ENCODE results near the gene ADSS1.

The ADSS1 gene

DNA sequence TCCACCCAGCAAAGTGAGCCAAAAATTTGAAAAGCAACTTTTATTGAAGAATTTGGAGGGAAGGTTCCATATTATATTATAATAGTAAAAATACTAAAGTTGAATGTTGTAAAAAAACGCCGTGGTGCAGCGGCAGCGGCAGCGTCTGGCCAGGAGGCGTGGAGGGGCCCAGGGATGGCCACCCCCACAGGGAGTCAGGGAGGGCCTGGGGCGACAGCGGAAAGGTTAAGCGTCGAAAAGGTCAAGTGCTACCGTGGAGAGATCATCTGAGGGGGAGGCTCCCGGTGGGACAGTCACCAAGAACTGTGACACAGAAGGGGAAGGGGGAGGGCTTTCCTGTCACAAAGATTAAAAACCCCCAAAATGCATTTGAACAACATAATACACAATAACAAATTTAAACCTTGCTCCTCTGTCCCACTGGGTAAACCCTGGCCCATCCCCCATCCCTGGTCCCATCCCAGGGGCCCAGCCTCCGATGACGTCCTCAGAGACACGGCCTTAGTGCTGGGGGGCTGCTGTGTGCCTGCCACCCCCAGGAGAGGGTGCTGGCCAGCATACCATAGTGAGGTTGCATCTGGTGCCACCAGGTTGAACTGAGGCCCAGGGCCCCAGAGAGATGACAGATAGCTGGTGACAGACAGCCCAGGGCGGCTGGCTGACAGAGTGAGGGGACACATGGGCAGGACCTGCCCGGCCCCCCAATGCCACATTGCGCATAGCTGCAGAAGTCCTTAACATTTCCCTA lies 45.5 kb downstream of the ADSS1 start:
- no peak for DNase-seq (ENCODE audit: low read depth)

- DNase-seq (ENCODE audit: low read depth) = no peak
Observed at GRCh38 chr14:104770072-104770579, 46.1 kb downstream of the ADSS1 start.

DNA sequence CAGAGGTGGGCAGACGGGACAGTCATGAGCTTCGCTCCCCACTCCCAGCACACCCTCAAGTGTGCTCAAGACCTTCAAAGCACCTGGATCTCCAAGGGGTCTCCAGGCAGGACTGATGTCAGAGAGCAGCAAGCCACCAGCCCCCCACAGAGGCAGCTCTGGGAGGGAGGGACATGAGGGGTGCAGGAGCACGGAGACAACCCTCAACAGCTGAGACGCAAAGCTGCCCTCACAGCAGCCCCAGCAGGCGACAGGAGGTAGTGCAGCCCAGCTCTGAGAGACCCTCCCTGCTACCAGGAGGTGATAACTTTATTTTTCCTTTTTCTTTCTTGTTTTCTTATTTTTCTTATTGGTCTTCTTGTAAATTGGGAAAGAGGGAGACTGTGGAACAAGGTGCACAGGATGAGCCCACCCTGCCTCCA lies 46.8 kb downstream of the ADSS1 start:
- no peak for DNase-seq (ENCODE audit: low read depth)

DNA sequence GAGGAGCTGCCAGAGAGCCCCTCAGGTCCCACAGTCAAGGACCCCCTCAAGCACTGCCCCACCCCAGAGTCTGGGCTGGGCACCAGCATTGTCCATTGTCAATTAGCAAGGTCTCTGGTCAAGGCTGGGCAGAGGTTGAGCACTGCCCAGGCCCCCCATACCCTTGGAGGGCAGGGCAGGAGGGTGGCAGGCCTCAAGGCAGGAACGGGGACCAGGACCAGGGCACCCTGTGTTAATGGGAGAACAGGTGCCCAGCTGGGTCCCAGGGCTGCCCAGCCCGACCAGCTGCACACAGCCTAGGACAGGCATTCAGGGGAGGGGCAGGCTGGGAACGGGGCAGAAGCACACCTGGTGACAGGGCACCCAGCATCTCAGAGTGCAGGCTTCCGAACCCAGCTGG lies 47.3 kb downstream of the ADSS1 start:
- DNase-seq (ENCODE audit: low read depth) = no peak

- DNase-seq (ENCODE audit: low read depth) = no peak
Observed at GRCh38 chr14:104771918-104772706, 48.1 kb downstream of the ADSS1 start.

DNA sequence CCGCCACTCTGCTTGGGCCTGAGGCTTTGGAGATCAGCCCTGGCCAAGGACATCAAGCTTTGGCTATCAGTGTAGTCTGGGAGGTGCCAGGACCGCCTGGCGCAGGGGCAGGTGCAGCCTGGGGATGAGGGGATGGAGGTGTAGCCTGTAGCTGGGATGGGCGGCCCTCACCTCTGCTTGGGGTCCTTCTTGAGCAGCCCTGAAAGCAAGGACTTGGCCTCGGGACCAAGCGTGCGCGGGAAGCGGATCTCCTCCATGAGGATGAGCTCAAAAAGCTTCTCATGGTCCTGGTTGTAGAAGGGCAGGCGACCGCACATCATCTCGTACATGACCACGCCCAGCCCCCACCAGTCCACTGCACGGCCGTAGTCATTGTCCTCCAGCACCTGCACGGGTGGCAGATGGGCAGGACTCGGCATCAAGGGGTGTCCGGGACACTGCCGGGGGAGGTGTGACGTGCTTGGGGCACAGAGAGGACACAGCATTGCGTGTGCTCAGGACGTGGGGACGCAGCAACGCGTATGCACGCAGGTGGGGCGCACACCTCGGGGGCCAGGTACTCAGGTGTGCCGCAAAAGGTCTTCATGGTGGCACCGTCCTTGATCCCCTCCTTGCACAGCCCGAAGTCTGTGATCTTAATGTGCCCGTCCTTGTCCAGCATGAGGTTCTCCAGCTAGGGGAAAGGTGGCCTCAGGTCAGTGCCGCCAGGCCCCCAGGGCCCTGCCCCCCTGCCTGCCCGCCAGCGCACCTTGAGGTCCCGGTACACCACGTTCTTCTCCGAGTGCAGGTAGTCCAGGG lies 48.9 kb downstream of the ADSS1 start:
- no peak for DNase-seq (ENCODE audit: low read depth)

GRCh38 chr14:104773505-104774452 lies 49.8 kb downstream of the ADSS1 start:
- DNase-seq (ENCODE audit: low read depth) = no peak

- no peak for DNase-seq (ENCODE audit: low read depth)
Observed at GRCh38 chr14:104774453-104775072, 50.5 kb downstream of the ADSS1 start.

GRCh38 chr14:104775073-104775489 lies 51.1 kb downstream of the ADSS1 start:
- no peak for DNase-seq (ENCODE audit: low read depth)

DNA sequence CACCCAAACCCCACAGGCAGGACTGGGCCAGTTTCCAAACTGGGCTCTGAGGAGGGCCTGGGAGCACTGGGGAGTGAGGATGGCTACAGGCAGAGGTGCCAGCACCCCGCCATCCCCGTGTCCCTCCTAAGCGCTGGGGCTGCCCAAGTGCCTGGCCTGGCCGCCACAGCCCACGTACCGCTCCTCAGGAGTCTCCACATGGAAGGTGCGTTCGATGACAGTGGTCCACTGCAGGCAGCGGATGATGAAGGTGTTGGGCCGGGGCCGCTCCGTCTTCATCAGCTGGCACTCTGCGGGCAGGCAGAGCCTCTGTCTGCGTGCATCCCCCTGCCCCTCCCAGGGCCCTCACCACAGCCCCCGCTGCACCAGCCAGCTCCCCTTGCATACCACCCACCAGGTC lies 52.5 kb downstream of the ADSS1 start:
- no peak for DNase-seq (ENCODE audit: low read depth)

GRCh38 chr14:104776961-104777807 lies 53.2 kb downstream of the ADSS1 start:
- no peak for DNase-seq (ENCODE audit: low read depth)

GRCh38 chr14:104777808-104778249 lies 53.8 kb downstream of the ADSS1 start:
- no peak for DNase-seq (ENCODE audit: low read depth)

- no peak for DNase-seq (ENCODE audit: low read depth)
Observed at GRCh38 chr14:104778694-104779331, 54.8 kb downstream of the ADSS1 start.

GRCh38 chr14:104779776-104780512 lies 55.9 kb downstream of the ADSS1 start:
- DNase-seq (ENCODE audit: low read depth) = no peak

GRCh38 chr14:104780513-104781030 lies 56.5 kb downstream of the ADSS1 start:
- DNase-seq (ENCODE audit: low read depth) = no peak

DNA sequence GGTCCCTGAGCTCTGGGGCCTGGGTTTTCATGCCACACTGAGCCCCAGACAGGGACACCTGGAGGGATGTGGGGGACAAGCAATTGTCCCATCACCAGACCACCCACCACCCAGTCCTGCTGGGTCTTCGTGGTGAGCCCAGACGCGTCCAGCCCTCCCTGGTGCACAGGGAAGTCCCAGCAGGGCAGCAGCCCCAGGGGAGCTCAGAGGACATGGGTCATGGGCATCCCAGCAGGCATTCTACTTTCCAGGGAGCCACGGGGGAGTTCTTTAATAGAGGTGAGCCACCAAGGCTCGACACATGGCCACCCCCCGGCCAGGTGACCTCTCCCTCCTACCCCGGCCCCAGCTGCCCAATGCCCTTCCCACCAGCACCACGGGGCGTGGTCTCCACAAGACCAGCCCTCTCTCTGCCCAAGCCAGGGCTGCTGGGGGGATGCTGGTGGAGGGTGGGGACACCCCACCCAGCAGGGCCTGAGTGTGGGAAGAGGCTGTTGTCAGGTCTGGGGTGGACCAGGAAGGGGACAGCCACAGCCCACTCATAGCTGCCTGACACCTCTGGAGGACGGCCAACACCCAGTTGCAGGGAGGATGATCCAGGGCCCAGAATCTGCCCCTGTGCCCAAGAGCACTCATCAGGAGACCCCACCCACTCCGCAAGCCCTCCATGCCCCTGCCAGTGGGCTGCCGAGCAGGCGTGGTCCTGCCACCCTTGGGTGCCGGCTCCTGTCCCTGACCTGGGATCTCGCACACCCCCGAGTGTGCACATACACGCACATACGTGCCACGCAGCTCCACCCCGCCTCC lies 57.4 kb downstream of the ADSS1 start:
- DNase-seq (ENCODE audit: low read depth) = no peak

DNA sequence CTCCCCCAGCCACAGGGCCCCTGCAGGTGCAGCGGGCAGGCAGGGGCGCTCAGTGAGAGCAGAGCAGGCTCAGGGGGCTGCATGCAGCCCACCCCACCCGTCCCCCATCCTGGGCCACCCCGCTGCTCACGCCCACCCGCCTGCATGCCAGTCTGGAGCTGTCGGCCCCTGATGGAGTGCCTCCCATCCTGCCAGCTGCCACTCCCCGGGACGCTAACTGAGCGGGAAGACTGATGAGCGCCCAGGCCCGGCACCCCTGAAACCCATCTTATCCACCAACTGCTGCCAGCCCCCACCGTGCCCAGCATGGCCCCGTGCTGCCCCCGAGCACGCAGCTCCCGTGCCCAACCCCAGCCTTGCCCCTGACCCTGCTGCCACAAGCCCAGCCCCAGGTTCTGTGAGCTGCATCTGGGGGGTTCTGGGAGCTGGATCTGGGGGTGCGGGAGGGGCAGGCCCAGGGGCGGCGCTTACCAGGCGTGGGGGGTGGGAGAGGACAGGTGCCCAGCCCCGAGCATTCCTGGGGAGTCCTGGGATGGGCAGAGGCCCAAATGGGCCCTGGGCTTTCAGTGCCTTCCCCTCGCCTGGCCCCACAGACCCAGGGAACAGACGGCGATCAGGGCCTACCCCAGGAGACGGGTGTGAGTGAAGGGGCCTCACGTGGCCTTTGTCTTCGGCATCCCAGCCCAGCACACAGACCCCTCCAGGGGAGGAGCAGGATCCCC lies 58.2 kb downstream of the ADSS1 start:
- no peak for DNase-seq (ENCODE audit: low read depth)

Data from EH (cell line).